Tibial nerve (tissue), 4 donors: Measurements from ENCODE around the gene GPC3. TPM values are rescaled to one million over a fixed set of nuclear protein-coding genes. Genes with fewer than 3 reads are reported as not detected.

ENCODE experiments used
- DNase-seq, 2 donors: peaks; one replicate each; pipeline ENCODE4 v3.0.0-alpha.2; 2019; ENCODE audit warnings: low spot score in 2 of 2
- H3K27ac ChIP-seq, 4 donors: fragments of 200-600 bp; sonication (generic) in 3 of 4; one replicate each; pipeline ENCODE4 v1.5.1; 2017 to 2019; ENCODE audit warnings: mild to moderate bottlenecking in 1 of 4
- H3K27me3 ChIP-seq, 2 donors: fragments of 200-600 bp; sonication (generic) in 1 of 2; one replicate each; pipeline versions ENCODE4 v1.5.1 to v1.6.0; 2017 to 2019
- H3K36me3 ChIP-seq, 3 donors: fragments of 200-600 bp; sonication (generic); one replicate each; pipeline ENCODE4 v1.5.1; 2018 to 2019
- H3K4me1 ChIP-seq, 4 donors: fragments of 200-600 bp; sonication (generic) in 3 of 4; one replicate each; pipeline ENCODE4 v1.5.1; 2017 to 2019
- H3K4me3 ChIP-seq, 4 donors: fragments of 200-600 bp; sonication (generic) in 3 of 4; one replicate each; pipeline ENCODE4 v1.5.1; 2017 to 2019; ENCODE audit warnings: mild to moderate bottlenecking in 1 of 4, moderate library complexity in 1 of 4
- H3K9me3 ChIP-seq, 4 donors: fragments of 200-600 bp; sonication (generic) in 3 of 4; one replicate each; pipeline ENCODE4 v1.5.1; 2017 to 2019
- EP300 ChIP-seq, 2 donors: sonication (generic); formaldehyde crosslinking; IDR thresholded peaks; one replicate each; pipeline ENCODE4 v1.6.1; 2017; ENCODE audit warnings: antibody characterized with exemption in 2 of 2, mild to moderate bottlenecking in 1 of 2
- POLR2A ChIP-seq, 2 donors: fragments of 450-650 bp; IDR thresholded peaks; one replicate each; pipeline ENCODE4 v1.6.1; 2017; ENCODE audit warnings: antibody characterized with exemption in 2 of 2, mild to moderate bottlenecking in 2 of 2, moderate library complexity in 2 of 2
- WGBS, 2 donors: methylation state at CpG; one replicate each; pipeline ENCODE4 v1.1.5; 2018; 5-methylcytosine and 5-hydroxymethylcytosine counted together
- total RNA-seq, 4 donors: library from RNA; depleted of rRNA; stranded (reverse); fragments of >200 nt; gene quantifications; one replicate each; pipeline ENCODE4 v1.1.0, GENCODE V29; 2016
- TF ChIP-seq, protein P1 (sequence below), 5 experiments: fragments of 200-600 bp in 3 of 5; fragments of 450-650 bp in 2 of 5; sonication (generic) in 3 of 5; IDR thresholded peaks; one replicate each; pipeline ENCODE4 v1.5.1; 2016 to 2019; ENCODE audit warnings: antibody characterized with exemption in 5 of 5, mild to moderate bottlenecking in 3 of 5, moderate library complexity in 2 of 5

The GPC3 gene
- total RNA-seq, 4 donors from 2014 or later = 60.5 to 116 (median 72.8) TPM

DNA sequence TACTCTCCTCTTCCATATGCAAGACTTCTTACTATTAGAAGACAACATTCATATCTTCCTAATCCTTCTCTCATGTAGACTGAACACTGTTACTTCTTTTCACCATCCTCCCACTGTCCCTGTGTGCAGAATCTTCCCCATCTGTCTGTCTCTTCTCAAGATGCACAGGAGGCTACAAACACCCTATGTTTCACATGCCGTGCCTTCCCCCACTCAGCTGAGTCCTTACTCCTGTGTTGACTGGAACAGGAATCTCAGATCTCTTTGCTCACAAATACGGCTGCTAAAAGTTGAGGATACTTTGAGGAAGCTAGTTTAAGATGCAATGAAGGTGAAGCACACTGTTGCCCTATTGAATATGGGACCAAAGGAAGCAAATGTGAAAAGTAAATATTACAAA, 401.6 kb downstream of the GPC3 start:
- 80 to 96% methylated on average over 2 of the region's 2 CpGs for WGBS, 2 donors
- Histone ChIP-seq H3K4me3 (no peak overlapping the region), H3K36me3 (no peaks in the 10 kb centered on the region), H3K9me3 (no peaks in the 10 kb centered on the region), H3K27ac (no peak overlapping the region), H3K27me3 (peaks cover 0 to 13% of the 10 kb centered on the region in 2 donors), H3K4me1 (no peaks in the 10 kb centered on the region)
- TF ChIP-seq EP300 (IDR thresholded peaks at IDR 0.05) (no peak), POLR2A (IDR thresholded peaks at IDR 0.05) (no peak)
- TF ChIP-seq, protein P1, sequence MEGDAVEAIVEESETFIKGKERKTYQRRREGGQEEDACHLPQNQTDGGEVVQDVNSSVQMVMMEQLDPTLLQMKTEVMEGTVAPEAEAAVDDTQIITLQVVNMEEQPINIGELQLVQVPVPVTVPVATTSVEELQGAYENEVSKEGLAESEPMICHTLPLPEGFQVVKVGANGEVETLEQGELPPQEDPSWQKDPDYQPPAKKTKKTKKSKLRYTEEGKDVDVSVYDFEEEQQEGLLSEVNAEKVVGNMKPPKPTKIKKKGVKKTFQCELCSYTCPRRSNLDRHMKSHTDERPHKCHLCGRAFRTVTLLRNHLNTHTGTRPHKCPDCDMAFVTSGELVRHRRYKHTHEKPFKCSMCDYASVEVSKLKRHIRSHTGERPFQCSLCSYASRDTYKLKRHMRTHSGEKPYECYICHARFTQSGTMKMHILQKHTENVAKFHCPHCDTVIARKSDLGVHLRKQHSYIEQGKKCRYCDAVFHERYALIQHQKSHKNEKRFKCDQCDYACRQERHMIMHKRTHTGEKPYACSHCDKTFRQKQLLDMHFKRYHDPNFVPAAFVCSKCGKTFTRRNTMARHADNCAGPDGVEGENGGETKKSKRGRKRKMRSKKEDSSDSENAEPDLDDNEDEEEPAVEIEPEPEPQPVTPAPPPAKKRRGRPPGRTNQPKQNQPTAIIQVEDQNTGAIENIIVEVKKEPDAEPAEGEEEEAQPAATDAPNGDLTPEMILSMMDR (IDR thresholded peaks at IDR 0.05) = no peak
- DNase-seq = no peak

DNA sequence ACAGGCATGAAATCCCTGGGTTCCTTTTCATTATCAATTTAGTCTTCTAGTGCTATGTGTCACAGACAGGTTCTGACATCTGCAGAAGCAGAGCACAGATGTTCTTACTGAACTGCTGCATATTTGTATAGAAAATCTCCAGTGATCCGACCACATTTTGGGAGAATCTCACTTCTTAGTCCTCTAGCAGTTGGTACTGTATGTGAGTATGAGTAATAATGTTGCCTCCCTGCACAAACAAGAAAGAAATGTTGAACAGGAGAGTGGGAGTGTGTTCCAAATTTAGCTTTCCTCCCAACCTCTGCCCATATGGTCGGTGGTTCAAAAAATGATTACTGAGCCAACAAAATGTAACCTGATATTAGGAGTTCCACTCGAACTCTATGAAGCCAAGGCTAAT, 404.8 kb downstream of the GPC3 start:
- H3K9me3 ChIP-seq = no peaks in the 10 kb centered on the region
- no peaks in the 10 kb centered on the region for H3K36me3 ChIP-seq
- no peak for DNase-seq
- H3K4me1 ChIP-seq = no peaks in the 10 kb centered on the region
- WGBS, 2 donors = 60 to 68% methylated on average over 3 of the region's 3 CpGs
- H3K27me3 ChIP-seq = peaks cover 0 to 27% of the 10 kb centered on the region in 2 donors
- no peak overlapping the region for H3K4me3 ChIP-seq
- no peak overlapping the region for H3K27ac ChIP-seq
- no peak for TF ChIP-seq POLR2A (IDR thresholded peaks at IDR 0.05)
- TF ChIP-seq EP300 (IDR thresholded peaks at IDR 0.05) = no peak
- TF ChIP-seq, protein P1 (IDR thresholded peaks at IDR 0.05) = no peak

DNA sequence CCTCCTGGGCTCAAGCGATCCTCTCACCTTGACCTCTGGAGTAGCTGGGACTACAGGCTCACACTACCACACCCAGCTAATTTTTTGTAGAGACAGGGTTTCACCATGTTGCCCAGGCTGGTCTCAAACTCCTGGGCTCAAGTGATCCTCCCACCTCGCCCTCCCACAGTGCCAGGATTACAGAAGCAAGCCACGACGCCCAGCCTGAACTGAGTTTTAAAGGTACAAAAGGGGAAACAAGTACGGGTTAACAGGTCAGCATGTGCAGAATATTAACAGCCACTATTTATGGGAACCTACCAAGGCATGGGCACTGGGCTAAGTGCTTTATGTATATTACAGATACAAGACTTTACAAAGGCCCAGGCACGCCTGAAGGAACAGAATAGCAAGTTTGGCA, 405.8 kb downstream of the GPC3 start:
- TF ChIP-seq EP300 (IDR thresholded peaks at IDR 0.05) (no peak), POLR2A (IDR thresholded peaks at IDR 0.05) (no peak)
- TF ChIP-seq, protein P1 (IDR thresholded peaks at IDR 0.05) = no peak
- 87 to 88% methylated on average over 5 to 6 of the region's 6 CpGs for WGBS, 2 donors
- no peak for DNase-seq

DNA sequence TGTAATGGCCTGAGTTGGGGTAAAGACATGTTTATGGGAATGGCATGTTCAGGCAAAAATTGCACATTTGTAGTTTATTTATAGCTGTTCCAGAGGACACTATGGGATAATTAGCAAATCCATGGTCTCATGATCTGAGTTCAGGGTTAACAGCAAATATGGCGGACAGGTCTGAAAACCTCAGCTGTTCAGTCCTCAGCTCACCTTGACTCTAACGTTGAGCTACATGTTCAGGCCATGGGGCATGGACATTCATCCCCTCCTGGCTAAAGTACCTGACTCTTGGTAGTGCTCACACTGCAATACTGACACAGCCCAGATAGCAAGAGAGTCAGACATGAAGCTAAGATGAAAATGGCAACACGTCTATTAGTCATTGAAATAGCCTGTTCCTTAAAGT, 408.5 kb downstream of the GPC3 start:
- Histone ChIP-seq H3K4me3 (no peak overlapping the region), H3K36me3 (no peaks in the 10 kb centered on the region), H3K27ac (no peak overlapping the region), H3K27me3 (peaks cover 0 to 20% of the 10 kb centered on the region in 2 donors), H3K4me1 (no peaks in the 10 kb centered on the region), H3K9me3 (peaks cover 0 to 4% (median 0%) of the 10 kb centered on the region in 4 donors)
- TF ChIP-seq, protein P1 (IDR thresholded peaks at IDR 0.05) = no peak
- no peak for TF ChIP-seq POLR2A (IDR thresholded peaks at IDR 0.05)
- TF ChIP-seq EP300 (IDR thresholded peaks at IDR 0.05) = no peak
- WGBS, 2 donors = 75 to 95% methylated on average over 3 of the region's 3 CpGs
- DNase-seq = no peak

More for the DNA sequence above, 405.8 kb downstream of the GPC3 start:
- Histone ChIP-seq H3K9me3 (no peaks in the 10 kb centered on the region), H3K27ac (no peak overlapping the region), H3K36me3 (no peaks in the 10 kb centered on the region), H3K4me1 (no peaks in the 10 kb centered on the region), H3K4me3 (no peak overlapping the region), H3K27me3 (peaks cover 0 to 29% of the 10 kb centered on the region in 2 donors)

DNA sequence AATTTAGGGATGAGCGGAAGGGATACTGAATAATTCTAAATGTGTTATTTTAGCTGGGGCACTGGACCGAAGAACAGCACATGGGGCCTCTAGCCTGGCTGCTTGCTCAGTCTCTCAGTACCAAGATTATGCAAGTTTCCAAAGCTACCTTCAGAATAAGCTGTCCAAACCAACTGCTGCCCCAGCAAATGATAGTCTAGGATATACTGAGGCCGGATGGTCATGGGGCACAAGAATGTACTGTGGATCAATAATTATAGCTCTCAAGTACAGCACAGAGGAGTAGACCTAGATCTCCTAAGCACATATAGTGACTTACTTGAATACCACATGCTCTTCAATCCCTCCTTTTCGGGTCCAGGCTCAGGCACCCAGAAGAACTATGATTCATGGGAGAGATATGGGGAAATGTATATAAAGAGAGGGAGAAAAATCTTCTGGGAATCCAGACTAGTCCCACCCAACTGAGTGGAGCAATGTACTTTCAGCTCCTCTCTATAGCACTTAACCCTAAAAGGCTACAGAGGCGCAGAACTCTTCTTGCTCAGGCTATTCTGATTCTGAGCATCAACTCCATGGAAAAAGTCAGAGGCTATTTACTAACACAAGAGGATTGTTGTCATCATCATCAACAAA, 409.8 kb downstream of the GPC3 start:
- 87 to 94% methylated on average over 5 of the region's 5 CpGs for WGBS, 2 donors
- Histone ChIP-seq H3K27me3 (peaks cover 0 to 20% of the 10 kb centered on the region in 2 donors), H3K4me1 (no peaks in the 10 kb centered on the region), H3K9me3 (peaks cover 0 to 4% (median 0%) of the 10 kb centered on the region in 4 donors), H3K36me3 (no peaks in the 10 kb centered on the region), H3K4me3 (no peak overlapping the region), H3K27ac (no peak overlapping the region)
- DNase-seq = no peak
- TF ChIP-seq, protein P1 (IDR thresholded peaks at IDR 0.05) = no peak
- TF ChIP-seq POLR2A (IDR thresholded peaks at IDR 0.05) (no peak), EP300 (IDR thresholded peaks at IDR 0.05) (no peak)
